ENCODE results near the gene TEX47. TPM values are rescaled to one million over a fixed set of nuclear protein-coding genes. Genes with fewer than 3 reads are reported as not detected.

The TEX47 gene
- total RNA-seq, 1 donor from 2014 or later, result not detected

- intact Hi-C loops (cut with micrococcal nuclease), result no loop called here
- H3K4me3 Mint-ChIP-seq, result no peak overlapping the region
These were observed 33.8 kb downstream of the TEX47 start for GRCh38 chr7:88761779-88762178.

DNA sequence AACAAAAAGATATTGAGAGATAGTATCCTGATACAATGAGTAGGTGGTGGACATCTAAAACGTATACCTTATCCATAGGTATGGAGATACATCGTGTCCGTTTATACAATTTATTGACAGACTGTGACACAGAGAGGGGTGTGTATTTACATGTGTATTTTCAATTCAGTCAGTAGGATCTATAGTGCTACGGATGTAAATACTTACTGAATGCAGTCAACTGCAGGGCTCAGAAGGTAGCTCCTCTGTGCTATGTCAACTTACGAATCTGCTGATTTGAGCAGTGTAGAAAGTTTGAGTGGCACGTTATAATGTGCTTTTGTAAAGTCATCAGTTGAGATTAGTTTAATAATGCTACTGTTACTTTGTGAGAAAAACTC, 35.4 kb downstream of the TEX47 start:
- intact Hi-C loops (cut with micrococcal nuclease), result no loop called here
- no peak for ATAC-seq (ENCODE audit: low read depth)
- no peaks in the 10 kb centered on the region for H3K9me3 Mint-ChIP-seq
- no peak overlapping the region for H3K4me3 Mint-ChIP-seq
- no peak overlapping the region for H3K27ac Mint-ChIP-seq
- POLR2A ChIA-PET, result no interaction called here
- CTCF ChIA-PET, result no interaction called here
- TF ChIP-seq, protein P1, sequence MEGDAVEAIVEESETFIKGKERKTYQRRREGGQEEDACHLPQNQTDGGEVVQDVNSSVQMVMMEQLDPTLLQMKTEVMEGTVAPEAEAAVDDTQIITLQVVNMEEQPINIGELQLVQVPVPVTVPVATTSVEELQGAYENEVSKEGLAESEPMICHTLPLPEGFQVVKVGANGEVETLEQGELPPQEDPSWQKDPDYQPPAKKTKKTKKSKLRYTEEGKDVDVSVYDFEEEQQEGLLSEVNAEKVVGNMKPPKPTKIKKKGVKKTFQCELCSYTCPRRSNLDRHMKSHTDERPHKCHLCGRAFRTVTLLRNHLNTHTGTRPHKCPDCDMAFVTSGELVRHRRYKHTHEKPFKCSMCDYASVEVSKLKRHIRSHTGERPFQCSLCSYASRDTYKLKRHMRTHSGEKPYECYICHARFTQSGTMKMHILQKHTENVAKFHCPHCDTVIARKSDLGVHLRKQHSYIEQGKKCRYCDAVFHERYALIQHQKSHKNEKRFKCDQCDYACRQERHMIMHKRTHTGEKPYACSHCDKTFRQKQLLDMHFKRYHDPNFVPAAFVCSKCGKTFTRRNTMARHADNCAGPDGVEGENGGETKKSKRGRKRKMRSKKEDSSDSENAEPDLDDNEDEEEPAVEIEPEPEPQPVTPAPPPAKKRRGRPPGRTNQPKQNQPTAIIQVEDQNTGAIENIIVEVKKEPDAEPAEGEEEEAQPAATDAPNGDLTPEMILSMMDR (IDR thresholded peaks at IDR 0.05), result no peak
- H3K4me1 Mint-ChIP-seq, result peaks cover 3% of the 10 kb centered on the region
- DNase-seq, result no peak
- peaks cover 10% of the 10 kb centered on the region for H3K27me3 Mint-ChIP-seq
- H3K36me3 Mint-ChIP-seq (ENCODE audit: low read depth), result no peaks in the 10 kb centered on the region

More at GRCh38 chr7:88761779-88762178, 33.8 kb downstream of the TEX47 start:
- TF ChIP-seq, protein P1 (IDR thresholded peaks at IDR 0.05), result no peak
- ChIA-PET POLR2A (no interaction called here), CTCF (no interaction called here)
- DNase-seq (no peak), ATAC-seq (ENCODE audit: low read depth) (no peak)
- peaks cover 10% of the 10 kb centered on the region for H3K27me3 Mint-ChIP-seq
- no peak overlapping the region for H3K27ac Mint-ChIP-seq
- no peaks in the 10 kb centered on the region for H3K9me3 Mint-ChIP-seq
- H3K36me3 Mint-ChIP-seq (ENCODE audit: low read depth), result no peaks in the 10 kb centered on the region
- peaks cover 3% of the 10 kb centered on the region for H3K4me1 Mint-ChIP-seq

- Mint-ChIP-seq H3K4me3 (no peak within 1 kb of the TSS), H3K36me3 (ENCODE audit: low read depth) (no peaks in the 10 kb centered on the region), H3K27me3 (peaks cover 11% of the 10 kb centered on the region), H3K9me3 (no peaks in the 10 kb centered on the region), H3K4me1 (peaks cover 3% of the 10 kb centered on the region), H3K27ac (no peak within 1 kb of the TSS)
- ChIA-PET POLR2A (no interaction called here), CTCF (no interaction called here)
- ATAC-seq (ENCODE audit: low read depth) (no peak), DNase-seq (no peak)
- intact Hi-C loops (cut with micrococcal nuclease), result no loop called here
- TF ChIP-seq, protein P1 (IDR thresholded peaks at IDR 0.05), result no peak
These were observed 36.1 kb downstream of the TEX47 start, which contains the start of gene ZNF804B for GRCh38 chr7:88759230-88760135. Gene ZNF804B (plus strand): TSS chr7:88759700. CDS start chr7:88759977, 277 bp downstream.

GRCh38 chr7:88758381-88759229, 36.9 kb downstream of the TEX47 start:
- H3K36me3 Mint-ChIP-seq (ENCODE audit: low read depth), result no peaks in the 10 kb centered on the region
- DNase-seq (no peak), ATAC-seq (ENCODE audit: low read depth) (no peak)
- H3K4me3 Mint-ChIP-seq, result no peak overlapping the region
- no peak overlapping the region for H3K27ac Mint-ChIP-seq
- ChIA-PET CTCF (no interaction called here), POLR2A (no interaction called here)
- H3K9me3 Mint-ChIP-seq, result no peaks in the 10 kb centered on the region
- peaks cover 3% of the 10 kb centered on the region for H3K4me1 Mint-ChIP-seq
- intact Hi-C loops (cut with micrococcal nuclease), result no loop called here
- TF ChIP-seq, protein P1 (IDR thresholded peaks at IDR 0.05), result no peak
- H3K27me3 Mint-ChIP-seq, result peaks cover 15% of the 10 kb centered on the region

- Mint-ChIP-seq H3K9me3 (no peaks in the 10 kb centered on the region), H3K27ac (no peak overlapping the region), H3K27me3 (peaks cover 15% of the 10 kb centered on the region), H3K4me3 (no peak overlapping the region), H3K36me3 (ENCODE audit: low read depth) (no peaks in the 10 kb centered on the region), H3K4me1 (peaks cover 3% of the 10 kb centered on the region)
- TF ChIP-seq, protein P1 (IDR thresholded peaks at IDR 0.05), result no peak
- ATAC-seq (ENCODE audit: low read depth) (no peak), DNase-seq (no peak)
- CTCF ChIA-PET, result no interaction called here
- POLR2A ChIA-PET, result no interaction called here
- intact Hi-C loops (cut with micrococcal nuclease), result no loop called here
These were observed 38.2 kb downstream of the TEX47 start for GRCh38 chr7:88757371-88757770.

Measured in activated B cell treated with CpG ODN at 0.5 μM for 24 hours (primary cell).